GM23248 (cell line): ENCODE data around the gene APOM.

Experiments used
- EZH2 ChIP-seq: fragments of 200-600 bp; sonication (generic); IDR thresholded peaks from 2 replicates; pipeline ENCODE4 v1.6.1; 2018; ENCODE audit warnings: antibody characterized with exemption, mild to moderate bottlenecking; ENCODE audit not compliant: insufficient read depth, poor library complexity, severe bottlenecking
- EZH2phosphoT487 ChIP-seq: fragments of 200-600 bp; sonication (generic); IDR thresholded peaks from 2 replicates; pipeline ENCODE4 v1.6.1; 2018; ENCODE audit warnings: antibody characterized with exemption, moderate library complexity, mild to moderate bottlenecking, low read depth; ENCODE audit not compliant: insufficient read depth

- no peak for TF ChIP-seq EZH2
- TF ChIP-seq EZH2phosphoT487, result no peak
These were observed 12.7 kb upstream of the APOM start for GRCh38 chr6:31642798-31643570.
